Vagina (tissue), 2 donors: ENCODE measurements around the gene PDE8A. TPM values are rescaled to one million over a fixed set of nuclear protein-coding genes. Genes with fewer than 3 reads are reported as not detected.
"Not testable (repeated sequence)": the region's sequence is repeated elsewhere in the genome, so short reads cannot be mapped to it uniquely, and the experiment has no call there.

ENCODE experiments used
- DNase-seq, 2 donors: peaks; one replicate each; pipeline ENCODE4 v3.0.0-alpha.2; 2017; ENCODE audit errors: extremely low spot score in 2 of 2
- H3K27ac ChIP-seq: fragments of 200-600 bp; sonication (generic); one replicate; pipeline ENCODE4 v1.5.1; 2019
- H3K27me3 ChIP-seq: fragments of 200-600 bp; sonication (generic); one replicate; pipeline ENCODE4 v1.5.1; 2019
- H3K36me3 ChIP-seq, 2 donors: fragments of 200-600 bp; sonication (generic); one replicate each; pipeline ENCODE4 v1.5.1; 2017 to 2019
- H3K4me1 ChIP-seq: fragments of 200-600 bp; sonication (generic); one replicate; pipeline ENCODE4 v1.5.1; 2019
- H3K4me3 ChIP-seq, 2 donors: fragments of 200-600 bp; sonication (generic); 1 replicate in 1 of 2; 2 replicates in 1 of 2; pipeline ENCODE4 v1.5.1; 2016 to 2019
- H3K9me3 ChIP-seq: fragments of 200-600 bp; sonication (generic); one replicate; pipeline ENCODE4 v1.5.1; 2019
- POLR2A ChIP-seq, 2 donors: fragments of 450-650 bp; IDR thresholded peaks; one replicate each; pipeline ENCODE4 v1.6.1; 2017; ENCODE audit warnings: antibody characterized with exemption in 2 of 2, mild to moderate bottlenecking in 2 of 2, moderate library complexity in 2 of 2
- POLR2AphosphoS5 ChIP-seq, 2 donors: sonication (generic); formaldehyde crosslinking; IDR thresholded peaks; one replicate each; pipeline ENCODE4 v1.9.0; 2017; ENCODE audit warnings: antibody characterized with exemption in 2 of 2, mild to moderate bottlenecking in 2 of 2, low read depth in 1 of 2; ENCODE audit not compliant: insufficient read depth in 1 of 2
- intact Hi-C: fragments of 100-400 bp; cut with DNase I; formaldehyde crosslinking; loops from one replicate; pipeline ENCODE4 v1.15.1; 2023
- total RNA-seq: library from RNA; depleted of rRNA; stranded (reverse); fragments of >200 nt; gene quantifications from one replicate; pipeline ENCODE4 v1.2.3, GENCODE V29; 2016
- TF ChIP-seq, protein P1 (sequence below), 3 experiments: fragments of 450-650 bp in 2 of 3; fragments of 200-600 bp in 1 of 3; sonication (generic) in 1 of 3; IDR thresholded peaks; one replicate each; pipeline ENCODE4 v1.5.1; 2017 to 2019; ENCODE audit warnings: antibody characterized with exemption in 3 of 3, mild to moderate bottlenecking in 2 of 3, moderate library complexity in 2 of 3

The PDE8A gene
- total RNA-seq, 1 donor from 2014 or later, result 33.9 TPM

GRCh38 chr15:85010071-85010385, 28.4 kb downstream of the PDE8A start:
- H3K9me3 ChIP-seq, result no peaks in the 10 kb centered on the region
- H3K36me3 ChIP-seq, result no peaks in the 10 kb centered on the region
- no peaks in the 10 kb centered on the region for H3K27me3 ChIP-seq
- H3K4me3 ChIP-seq, result no peak overlapping the region
- TF ChIP-seq, protein P1, sequence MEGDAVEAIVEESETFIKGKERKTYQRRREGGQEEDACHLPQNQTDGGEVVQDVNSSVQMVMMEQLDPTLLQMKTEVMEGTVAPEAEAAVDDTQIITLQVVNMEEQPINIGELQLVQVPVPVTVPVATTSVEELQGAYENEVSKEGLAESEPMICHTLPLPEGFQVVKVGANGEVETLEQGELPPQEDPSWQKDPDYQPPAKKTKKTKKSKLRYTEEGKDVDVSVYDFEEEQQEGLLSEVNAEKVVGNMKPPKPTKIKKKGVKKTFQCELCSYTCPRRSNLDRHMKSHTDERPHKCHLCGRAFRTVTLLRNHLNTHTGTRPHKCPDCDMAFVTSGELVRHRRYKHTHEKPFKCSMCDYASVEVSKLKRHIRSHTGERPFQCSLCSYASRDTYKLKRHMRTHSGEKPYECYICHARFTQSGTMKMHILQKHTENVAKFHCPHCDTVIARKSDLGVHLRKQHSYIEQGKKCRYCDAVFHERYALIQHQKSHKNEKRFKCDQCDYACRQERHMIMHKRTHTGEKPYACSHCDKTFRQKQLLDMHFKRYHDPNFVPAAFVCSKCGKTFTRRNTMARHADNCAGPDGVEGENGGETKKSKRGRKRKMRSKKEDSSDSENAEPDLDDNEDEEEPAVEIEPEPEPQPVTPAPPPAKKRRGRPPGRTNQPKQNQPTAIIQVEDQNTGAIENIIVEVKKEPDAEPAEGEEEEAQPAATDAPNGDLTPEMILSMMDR (IDR thresholded peaks at IDR 0.05), result no peak
- TF ChIP-seq POLR2AphosphoS5 (IDR thresholded peaks at IDR 0.05; ENCODE audit: insufficient read depth in 1 of 2, low read depth in 1 of 2) (no peak), POLR2A (IDR thresholded peaks at IDR 0.05) (no peak)
- no peak for DNase-seq
- H3K27ac ChIP-seq, result peak overlapping the region; percentile 73
- H3K4me1 ChIP-seq, result peaks cover 59% of the 10 kb centered on the region
- intact Hi-C loops, result no loop called here

GRCh38 chr15:85010386-85011159, 28.9 kb downstream of the PDE8A start:
- Histone ChIP-seq H3K9me3 (no peaks in the 10 kb centered on the region), H3K4me3 (no peak overlapping the region), H3K27ac (peak overlapping the region; percentile 73), H3K27me3 (no peaks in the 10 kb centered on the region), H3K36me3 (no peaks in the 10 kb centered on the region), H3K4me1 (peaks cover 61% of the 10 kb centered on the region)
- DNase-seq, result no peak
- TF ChIP-seq POLR2A (IDR thresholded peaks at IDR 0.05) (no peak), POLR2AphosphoS5 (IDR thresholded peaks at IDR 0.05; ENCODE audit: insufficient read depth in 1 of 2, low read depth in 1 of 2) (peak; percentile 23 to 38)
- intact Hi-C loops, result no loop called here

DNA sequence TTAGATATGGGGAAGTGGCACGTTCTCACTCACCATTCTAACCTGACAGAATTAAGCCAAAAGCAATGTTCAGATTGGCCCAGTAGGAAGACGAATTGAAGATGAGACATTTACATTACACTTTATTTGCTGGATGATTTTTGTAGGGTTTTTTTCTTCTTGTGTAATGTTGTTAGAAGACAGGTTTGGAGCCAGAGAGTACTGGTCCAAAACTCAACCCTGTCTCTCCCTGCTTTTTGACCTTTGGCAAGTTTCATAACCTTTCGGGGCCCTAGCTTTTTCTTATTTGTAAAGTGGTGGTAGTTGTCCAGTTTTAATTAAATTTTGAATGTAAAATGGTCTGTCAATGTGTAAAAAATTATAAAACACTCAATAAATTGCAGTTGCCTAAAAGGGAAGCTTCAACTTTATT, 29.5 kb downstream of the PDE8A start:
- intact Hi-C loops, result no loop called here
- TF ChIP-seq, protein P1 (IDR thresholded peaks at IDR 0.05), result no peak
- no peak for TF ChIP-seq POLR2AphosphoS5 (IDR thresholded peaks at IDR 0.05; ENCODE audit: insufficient read depth in 1 of 2, low read depth in 1 of 2)
- TF ChIP-seq POLR2A (IDR thresholded peaks at IDR 0.05), result no peak
- H3K4me1 ChIP-seq, result peaks cover 61% of the 10 kb centered on the region
- no peaks in the 10 kb centered on the region for H3K36me3 ChIP-seq
- peak overlapping the region; percentile 73 for H3K27ac ChIP-seq
- no peak overlapping the region for H3K4me3 ChIP-seq
- no peak for DNase-seq
- H3K9me3 ChIP-seq, result no peaks in the 10 kb centered on the region
- no peaks in the 10 kb centered on the region for H3K27me3 ChIP-seq

DNA sequence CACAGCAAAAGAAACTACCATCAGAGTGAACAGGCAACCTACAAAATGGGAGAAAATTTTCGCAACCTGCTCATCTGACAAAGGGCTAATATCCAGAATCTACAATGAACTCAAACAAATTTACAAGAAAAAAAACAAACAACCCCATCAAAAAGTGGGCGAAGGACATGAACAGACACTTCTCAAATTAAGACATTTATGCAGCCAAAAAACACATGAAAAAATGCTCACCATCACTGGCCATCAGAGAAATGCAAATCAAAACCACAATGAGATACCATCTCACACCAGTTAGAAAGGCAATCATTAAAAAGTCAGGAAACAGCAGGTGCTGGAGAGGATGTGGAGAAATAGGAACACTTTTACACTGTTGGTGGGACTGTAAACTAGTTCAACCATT, 30.1 kb downstream of the PDE8A start:
- H3K4me3 ChIP-seq, intact Hi-C loops, H3K27ac ChIP-seq, DNase-seq, H3K27me3 ChIP-seq, H3K9me3 ChIP-seq, H3K36me3 ChIP-seq: not testable (repeated sequence)
- peaks cover 58% of the 10 kb centered on the region for H3K4me1 ChIP-seq

DNA sequence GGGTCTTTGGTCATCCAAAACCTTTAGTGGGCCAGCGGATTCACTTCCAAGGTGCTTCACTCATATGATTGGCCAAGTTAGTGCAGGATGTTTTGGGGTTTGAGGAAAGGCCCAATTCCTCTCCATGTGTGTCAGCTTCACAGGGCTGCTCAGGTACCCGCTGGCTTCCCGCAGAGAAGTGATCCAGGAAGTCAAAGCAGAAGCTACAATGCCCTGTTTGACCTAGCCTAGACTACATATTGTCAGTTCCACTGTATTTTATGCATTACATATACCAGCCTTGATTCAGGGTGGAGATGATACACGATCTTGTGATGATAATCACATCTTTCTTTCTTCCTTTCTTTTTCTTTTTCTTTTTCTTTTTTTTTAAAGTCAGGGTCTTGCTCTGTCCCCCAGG, 32.1 kb downstream of the PDE8A start:
- intact Hi-C loops, result no loop called here
- Histone ChIP-seq H3K36me3 (no peaks in the 10 kb centered on the region), H3K27me3 (no peaks in the 10 kb centered on the region), H3K4me1 (peaks cover 40% of the 10 kb centered on the region), H3K27ac (no peak overlapping the region), H3K9me3 (no peaks in the 10 kb centered on the region), H3K4me3 (no peak overlapping the region)
- DNase-seq, result no peak
- TF ChIP-seq POLR2A (IDR thresholded peaks at IDR 0.05), result no peak
- no peak for TF ChIP-seq POLR2AphosphoS5 (IDR thresholded peaks at IDR 0.05; ENCODE audit: insufficient read depth in 1 of 2, low read depth in 1 of 2)
- TF ChIP-seq, protein P1 (IDR thresholded peaks at IDR 0.05), result no peak

DNA sequence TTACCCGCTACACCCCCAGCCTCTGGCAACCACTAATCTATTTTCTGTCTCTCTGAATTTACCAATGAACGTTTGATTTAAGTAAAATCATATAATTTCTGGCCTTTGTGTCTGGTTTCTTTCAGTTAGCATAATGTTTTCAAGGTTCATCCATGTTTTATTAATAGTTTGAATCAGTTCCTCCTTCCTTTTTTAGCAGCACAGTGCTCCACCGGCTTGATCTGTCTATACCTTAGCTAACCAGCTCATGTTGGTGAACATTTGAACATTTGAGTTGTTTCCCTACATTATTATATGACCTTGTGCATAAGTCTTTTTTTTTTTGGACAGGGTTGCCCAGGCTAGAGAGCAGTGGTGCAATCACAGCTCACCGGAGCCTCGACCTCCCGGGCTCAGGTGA, 33.3 kb downstream of the PDE8A start:
- intact Hi-C loops, result no loop called here
- Histone ChIP-seq H3K4me1 (peaks cover 28% of the 10 kb centered on the region), H3K4me3 (no peak overlapping the region), H3K27ac (no peak overlapping the region), H3K36me3 (no peaks in the 10 kb centered on the region), H3K27me3 (no peaks in the 10 kb centered on the region), H3K9me3 (no peaks in the 10 kb centered on the region)
- TF ChIP-seq POLR2A (IDR thresholded peaks at IDR 0.05) (no peak), POLR2AphosphoS5 (IDR thresholded peaks at IDR 0.05; ENCODE audit: insufficient read depth in 1 of 2, low read depth in 1 of 2) (no peak)
- TF ChIP-seq, protein P1 (IDR thresholded peaks at IDR 0.05), result no peak
- DNase-seq, result no peak
